Natural killer cell (primary cell): Measurements from ENCODE around the gene HEXB. TPM values are rescaled to one million over a fixed set of nuclear protein-coding genes. Genes with fewer than 3 reads are reported as not detected.

Experiments
- ATAC-seq, 3 donors: fragments of 150-1000 bp in 2 of 3; fragments of 200-7000 bp in 1 of 3; cut with Tn5 transposase; 1 replicate in 1 of 3; 2 replicates in 2 of 3; pipeline ENCODE4 v1.10.0; 2021; ENCODE audit warnings: mild to moderate bottlenecking in 2 of 3, moderate library complexity in 2 of 3
- DNase-seq, 2 donors: peaks; one replicate each; pipeline versions ENCODE4 v3.0.0 to v3.0.0-alpha.2; 2013 to 2021; ENCODE audit warnings: mixed read lengths in 1 of 2
- H3K27ac ChIP-seq: one replicate; pipeline ENCODE4 v1.5.1; 2013; ENCODE audit warnings: mild to moderate bottlenecking, low read length
- H3K27me3 ChIP-seq: one replicate; pipeline ENCODE4 v1.6.1; 2013; ENCODE audit warnings: low read length; ENCODE audit not compliant: control insufficient read depth, insufficient read depth
- H3K36me3 ChIP-seq: one replicate; pipeline ENCODE4 v1.6.1; 2013; ENCODE audit warnings: low read length; ENCODE audit not compliant: control insufficient read depth, insufficient read depth
- H3K4me1 ChIP-seq: one replicate; pipeline ENCODE4 v1.6.1; 2013; ENCODE audit warnings: low read length; ENCODE audit not compliant: control insufficient read depth, insufficient read depth
- H3K4me3 ChIP-seq: one replicate; pipeline ENCODE4 v1.5.1; 2013; ENCODE audit warnings: low read length
- H3K9me3 ChIP-seq: one replicate; pipeline ENCODE4 v1.6.1; 2013; ENCODE audit warnings: low read length; ENCODE audit not compliant: control insufficient read depth, insufficient read depth
- H3K27ac Mint-ChIP-seq, 2 donors: one replicate each; pipeline ENCODE4 v1.8.0; 2022; ENCODE audit warnings: mild to moderate bottlenecking in 2 of 2, mixed read lengths in 2 of 2, moderate library complexity in 1 of 2
- H3K27me3 Mint-ChIP-seq, 2 donors: one replicate each; pipeline ENCODE4 v1.8.0; 2022; ENCODE audit warnings: low read depth in 2 of 2, mixed read lengths in 2 of 2
- H3K36me3 Mint-ChIP-seq: one replicate; pipeline ENCODE4 v1.8.0; 2022; ENCODE audit warnings: mixed read lengths
- H3K4me1 Mint-ChIP-seq, 2 donors: one replicate each; pipeline ENCODE4 v1.8.0; 2022; ENCODE audit warnings: mixed read lengths in 2 of 2
- H3K4me3 Mint-ChIP-seq: one replicate; pipeline ENCODE4 v1.8.0; 2022; ENCODE audit warnings: mild to moderate bottlenecking, moderate library complexity, mixed read lengths
- H3K9me3 Mint-ChIP-seq, 2 donors: one replicate each; pipeline ENCODE4 v1.8.0; 2022; ENCODE audit warnings: mixed read lengths in 2 of 2
- CTCF ChIP-seq: fragments of 200-600 bp; IDR thresholded peaks from one replicate; pipeline ENCODE4 v1.8.0; 2022; ENCODE audit warnings: antibody characterized with exemption
- WGBS: methylation state at CpG from one replicate; pipeline ENCODE4 v1.1.7; 2013; ENCODE audit warnings: missing lambda C conversion rate; ENCODE audit not compliant: insufficient coverage; 5-methylcytosine and 5-hydroxymethylcytosine counted together
- intact Hi-C: fragments of 100-400 bp; cut with micrococcal nuclease; formaldehyde crosslinking; loops from one replicate; pipeline ENCODE4 v1.14.2; 2022
- total RNA-seq, 4 donors: library from RNA; stranded (reverse); fragments of 120-200 nt in 1 of 4; gene quantifications; one replicate each; pipeline versions ENCODE4 v1.2.3 to v1.2.4, GENCODE V29; 2013 to 2022

Gene HEXB
- total RNA-seq, 3 donors from 2014 or later (not counting 1 experiment from before 2014, with no cell fraction given), result 55.3 to 61.4 (median 55.5) TPM

- Histone ChIP-seq H3K4me3 (peak within 1 kb of the TSS; percentile 80), H3K36me3 (no peaks in the 10 kb centered on the region), H3K9me3 (no peaks in the 10 kb centered on the region), H3K27ac (peak within 1 kb of the TSS; percentile 66), H3K4me1 (peaks cover 27% of the 10 kb centered on the region), H3K27me3 (no peaks in the 10 kb centered on the region)
- Mint-ChIP-seq H3K9me3 (no peaks in the 10 kb centered on the region), H3K27me3 (no peaks in the 10 kb centered on the region), H3K4me1 (peaks cover 49 to 55% of the 10 kb centered on the region in 2 donors), H3K36me3 (no peaks in the 10 kb centered on the region), H3K4me3 (peak within 1 kb of the TSS; percentile 91), H3K27ac (peak within 1 kb of the TSS; percentile 83 to 91)
- ATAC-seq (peak; percentile 81 to 90 (median 87)), DNase-seq (peak; percentile 80 to 87)
- WGBS, result under 1% methylated on average over 59 of the region's 59 CpGs
- intact Hi-C loops, result loop anchor here (5.0 to 10.0 kb wide), 3 partner anchors 313 to 946 kb away; no protein-coding TSS in a partner anchor
- peak; percentile 31 for TF ChIP-seq CTCF
Measured at GRCh38 chr5:74640450-74640953, 44.5 kb upstream of the HEXB start, which contains the start of gene ENC1. Gene ENC1, minus strand, starts transcription at chr5:74640728. Its CDS starts 4,243 bp downstream, at chr5:74636485.

GRCh38 chr5:74640954-74641734 lies 43.9 kb upstream of the HEXB start:
- under 1% methylated on average over 46 of the region's 47 CpGs for WGBS
- Histone ChIP-seq H3K9me3 (no peaks in the 10 kb centered on the region), H3K36me3 (no peaks in the 10 kb centered on the region), H3K4me1 (peaks cover 27% of the 10 kb centered on the region), H3K27ac (peak overlapping the region; percentile 20), H3K4me3 (peak overlapping the region; percentile 80), H3K27me3 (no peaks in the 10 kb centered on the region)
- no peaks in the 10 kb centered on the region for H3K36me3 Mint-ChIP-seq
- H3K4me1 Mint-ChIP-seq, result peaks cover 45 to 55% of the 10 kb centered on the region in 2 donors
- no peaks in the 10 kb centered on the region for H3K27me3 Mint-ChIP-seq
- no peaks in the 10 kb centered on the region for H3K9me3 Mint-ChIP-seq
- ATAC-seq, result peak; percentile 11 to 22 (median 15)
- intact Hi-C loops, result loop anchor here (5.0 to 10.0 kb wide), 3 partner anchors 314 to 946 kb away; no protein-coding TSS in a partner anchor
- H3K27ac Mint-ChIP-seq, result peak overlapping the region; percentile 83 to 91
- peak overlapping the region; percentile 91 for H3K4me3 Mint-ChIP-seq
- no peak for TF ChIP-seq CTCF
- DNase-seq, result peak; percentile 34 to 52

GRCh38 chr5:74641735-74642542 lies 43.1 kb upstream of the HEXB start:
- H3K27me3 Mint-ChIP-seq, result no peaks in the 10 kb centered on the region
- H3K36me3 ChIP-seq, result no peaks in the 10 kb centered on the region

More at GRCh38 chr5:74641735-74642542, 43.1 kb upstream of the HEXB start:
- H3K9me3 Mint-ChIP-seq, result no peaks in the 10 kb centered on the region
- H3K4me3 ChIP-seq, result peak overlapping the region; percentile 80
- H3K9me3 ChIP-seq, result no peaks in the 10 kb centered on the region
- H3K4me3 Mint-ChIP-seq, result peak overlapping the region; percentile 91
- H3K4me1 ChIP-seq, result peaks cover 27% of the 10 kb centered on the region
- peaks cover 45 to 55% of the 10 kb centered on the region in 2 donors for H3K4me1 Mint-ChIP-seq
- peak overlapping the region; percentile 83 to 91 for H3K27ac Mint-ChIP-seq
- DNase-seq (peak in 1 of 2 donors; percentile 61), ATAC-seq (no peak)
- no peaks in the 10 kb centered on the region for H3K27me3 ChIP-seq
- TF ChIP-seq CTCF, result peak; percentile 36
- intact Hi-C loops, result loop anchor here (5.0 to 10.0 kb wide), 3 partner anchors 315 to 947 kb away; no protein-coding TSS in a partner anchor
- WGBS, result 6% methylated on average over 28 of the region's 28 CpGs
- H3K36me3 Mint-ChIP-seq, result no peaks in the 10 kb centered on the region
- no peak overlapping the region for H3K27ac ChIP-seq
